Skin epidermis (tissue), 12 donors: ENCODE results near the gene SVOPL.

Experiments
- H3K27ac ChIP-seq, 21 experiments: fragments of 200-600 bp; sonication (generic) in 11 of 21; one replicate each; pipeline ENCODE4 v1.5.0; 2020; ENCODE audit warnings: mild to moderate bottlenecking in 3 of 21, inconsistent platforms in 2 of 21, moderate library complexity in 2 of 21
- H3K4me3 ChIP-seq, 7 experiments: fragments of 200-600 bp; sonication (generic) in 2 of 7; one replicate each; pipeline ENCODE4 v1.5.0; 2020; ENCODE audit warnings: inconsistent platforms in 2 of 7, mild to moderate bottlenecking in 2 of 7, moderate library complexity in 1 of 7

Gene SVOPL

GRCh38 chr7:138665249-138665648 is 35.9 kb downstream of the SVOPL start:
- H3K27ac ChIP-seq, result no peak overlapping the region
- no peak overlapping the region for H3K4me3 ChIP-seq

- Histone ChIP-seq H3K27ac (peak overlapping the region in 6 of 21 experiments; percentile 16 to 60 (median 38)), H3K4me3 (peak overlapping the region; percentile 17 to 50 (median 27))
These were observed 37.1 kb downstream of the SVOPL start for GRCh38 chr7:138663725-138664710.

- no peak overlapping the region for H3K27ac ChIP-seq
- H3K4me3 ChIP-seq, result no peak overlapping the region
These were observed 38.2 kb downstream of the SVOPL start for GRCh38 chr7:138662991-138663320.

GRCh38 chr7:138662076-138662990 is 38.8 kb downstream of the SVOPL start:
- Histone ChIP-seq H3K27ac (no peak overlapping the region), H3K4me3 (no peak overlapping the region)

- H3K27ac ChIP-seq, result no peak overlapping the region
- H3K4me3 ChIP-seq, result no peak overlapping the region
These were observed 40.0 kb downstream of the SVOPL start for GRCh38 chr7:138661069-138661635.

GRCh38 chr7:138658889-138659288 is 42.3 kb downstream of the SVOPL start:
- H3K4me3 ChIP-seq, result no peak overlapping the region
- no peak overlapping the region for H3K27ac ChIP-seq

GRCh38 chr7:138657854-138658386 is 43.2 kb downstream of the SVOPL start:
- Histone ChIP-seq H3K4me3 (no peak overlapping the region), H3K27ac (no peak overlapping the region)

- H3K27ac ChIP-seq, result no peak overlapping the region
- no peak overlapping the region for H3K4me3 ChIP-seq
These were observed 44.2 kb downstream of the SVOPL start for GRCh38 chr7:138656952-138657351.

- no peak overlapping the region for H3K4me3 ChIP-seq
These were observed 46.5 kb downstream of the SVOPL start for GRCh38 chr7:138654616-138655015.

GRCh38 chr7:138649506-138649905 is 51.7 kb downstream of the SVOPL start:
- Histone ChIP-seq H3K4me3 (no peak overlapping the region), H3K27ac (no peak overlapping the region)

More at GRCh38 chr7:138654616-138655015, 46.5 kb downstream of the SVOPL start:
- H3K27ac ChIP-seq, result no peak overlapping the region

- Histone ChIP-seq H3K4me3 (no peak overlapping the region), H3K27ac (no peak overlapping the region)
These were observed 55.9 kb downstream of the SVOPL start for GRCh38 chr7:138645284-138645683.

GRCh38 chr7:138632826-138633602 is 68.1 kb downstream of the SVOPL start:
- no peak overlapping the region for H3K27ac ChIP-seq
- no peak overlapping the region for H3K4me3 ChIP-seq

GRCh38 chr7:138632384-138632783 is 68.8 kb downstream of the SVOPL start:
- Histone ChIP-seq H3K27ac (no peak overlapping the region), H3K4me3 (no peak overlapping the region)

- H3K4me3 ChIP-seq, result no peak overlapping the region
- H3K27ac ChIP-seq, result no peak overlapping the region
These were observed 71.0 kb downstream of the SVOPL start for GRCh38 chr7:138630059-138630610.

GRCh38 chr7:138627361-138627760 is 73.8 kb downstream of the SVOPL start:
- H3K4me3 ChIP-seq, result no peak overlapping the region
- H3K27ac ChIP-seq, result no peak overlapping the region

GRCh38 chr7:138626846-138627245 is 74.3 kb downstream of the SVOPL start:
- H3K4me3 ChIP-seq, result no peak overlapping the region

GRCh38 chr7:138625849-138626230 is 75.3 kb downstream of the SVOPL start:
- no peak overlapping the region for H3K4me3 ChIP-seq
- no peak overlapping the region for H3K27ac ChIP-seq

More at GRCh38 chr7:138626846-138627245, 74.3 kb downstream of the SVOPL start:
- H3K27ac ChIP-seq, result no peak overlapping the region

- Histone ChIP-seq H3K27ac (no peak overlapping the region), H3K4me3 (no peak overlapping the region)
These were observed 75.9 kb downstream of the SVOPL start for GRCh38 chr7:138625084-138625848.
